ENCODE data around the gene LHPP.

DNA sequence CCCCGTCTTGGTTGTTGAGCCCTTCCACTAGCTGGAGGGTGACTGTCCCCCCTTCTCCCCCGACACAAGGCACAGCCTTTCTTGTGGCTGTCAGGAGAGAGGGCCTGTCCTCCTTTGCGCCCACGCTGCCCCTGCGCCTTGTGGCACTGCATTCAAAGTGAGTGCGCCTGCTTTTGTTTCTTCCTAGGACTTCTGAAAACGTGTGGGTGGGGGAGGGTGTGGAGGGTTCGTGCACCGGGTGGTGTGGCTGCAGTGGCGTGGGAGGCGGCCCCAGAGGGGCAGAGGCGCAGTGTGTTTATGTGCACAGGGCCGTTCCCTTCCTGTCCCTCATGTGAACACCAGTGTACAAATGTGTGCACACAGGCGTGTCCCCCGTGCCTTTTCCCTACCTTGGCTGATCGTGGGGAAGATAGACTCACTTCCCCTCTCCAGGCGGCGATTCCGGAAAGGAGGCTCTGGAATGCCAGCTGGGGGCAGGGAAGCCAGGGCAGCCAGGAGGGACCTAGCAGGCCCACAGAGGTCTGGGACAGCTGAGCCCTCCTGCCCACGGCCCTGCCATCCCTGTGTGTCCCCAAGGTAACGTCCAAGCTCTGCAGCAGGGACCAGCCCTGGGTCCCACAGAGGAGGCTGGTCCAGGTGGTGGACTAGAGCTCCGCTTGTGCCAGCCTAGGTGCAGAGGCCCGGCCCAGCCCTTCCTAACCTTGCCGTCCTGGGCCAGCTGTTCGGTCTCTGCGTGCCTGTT lies 88.8 kb downstream of the LHPP start:
- TF ChIP-seq EZH2 (IDR thresholded peaks at IDR 0.05; ENCODE audit: low read depth): no peak
- TF ChIP-seq, protein P1, sequence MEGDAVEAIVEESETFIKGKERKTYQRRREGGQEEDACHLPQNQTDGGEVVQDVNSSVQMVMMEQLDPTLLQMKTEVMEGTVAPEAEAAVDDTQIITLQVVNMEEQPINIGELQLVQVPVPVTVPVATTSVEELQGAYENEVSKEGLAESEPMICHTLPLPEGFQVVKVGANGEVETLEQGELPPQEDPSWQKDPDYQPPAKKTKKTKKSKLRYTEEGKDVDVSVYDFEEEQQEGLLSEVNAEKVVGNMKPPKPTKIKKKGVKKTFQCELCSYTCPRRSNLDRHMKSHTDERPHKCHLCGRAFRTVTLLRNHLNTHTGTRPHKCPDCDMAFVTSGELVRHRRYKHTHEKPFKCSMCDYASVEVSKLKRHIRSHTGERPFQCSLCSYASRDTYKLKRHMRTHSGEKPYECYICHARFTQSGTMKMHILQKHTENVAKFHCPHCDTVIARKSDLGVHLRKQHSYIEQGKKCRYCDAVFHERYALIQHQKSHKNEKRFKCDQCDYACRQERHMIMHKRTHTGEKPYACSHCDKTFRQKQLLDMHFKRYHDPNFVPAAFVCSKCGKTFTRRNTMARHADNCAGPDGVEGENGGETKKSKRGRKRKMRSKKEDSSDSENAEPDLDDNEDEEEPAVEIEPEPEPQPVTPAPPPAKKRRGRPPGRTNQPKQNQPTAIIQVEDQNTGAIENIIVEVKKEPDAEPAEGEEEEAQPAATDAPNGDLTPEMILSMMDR (conservative IDR thresholded peaks at IDR 0.05): no peak
